Naive thymus-derived CD4-positive, alpha-beta T cell (primary cell): ENCODE measurements around the gene CIB2. TPM values are rescaled to one million over a fixed set of nuclear protein-coding genes. Genes with fewer than 3 reads are reported as not detected.

Experiments used
- ATAC-seq: fragments of 150-1000 bp; cut with Tn5 transposase; 2 replicates; pipeline ENCODE4 v1.10.0; 2021; ENCODE audit warnings: mild to moderate bottlenecking, moderate library complexity
- CTCF ChIA-PET: fragments of 350-600 bp; sonication (Branson Sonifier 250); formaldehyde crosslinking; loops from one replicate; lab custom pipeline; 2021; ENCODE audit warnings: antibody characterized with exemption; lab: Charles Lee
- POLR2A ChIA-PET: fragments of 350-600 bp; sonication (Branson Sonifier 250); formaldehyde crosslinking; loops from one replicate; lab custom pipeline; 2021; ENCODE audit warnings: antibody characterized with exemption, inconsistent platforms; lab: Charles Lee
- DNase-seq, 9 donors: peaks; one replicate each; pipeline versions ENCODE4 v3.0.0 to v3.0.0-alpha.2; 2020 to 2022; ENCODE audit warnings: mixed read lengths in 1 of 9
- H3K27ac ChIP-seq: one replicate; pipeline ENCODE4 v1.7.0; 2013; ENCODE audit warnings: mild to moderate bottlenecking, low read depth, low read length, moderate library complexity
- H3K27me3 ChIP-seq, 2 donors: one replicate each; pipeline ENCODE4 v1.7.0; 2013; ENCODE audit warnings: low read length in 2 of 2, mild to moderate bottlenecking in 2 of 2, moderate library complexity in 2 of 2; ENCODE audit not compliant: control insufficient read depth in 2 of 2, insufficient read depth in 2 of 2
- H3K36me3 ChIP-seq, 3 experiments: 1 replicate in 2 of 3; 2 replicates in 1 of 3; pipeline ENCODE4 v1.7.0; 2013; ENCODE audit warnings: low read length in 3 of 3, mild to moderate bottlenecking in 3 of 3, moderate library complexity in 1 of 3; ENCODE audit not compliant: insufficient read depth in 3 of 3, control insufficient read depth in 2 of 3
- H3K4me1 ChIP-seq, 2 donors: one replicate each; pipeline ENCODE4 v1.7.0; 2013; ENCODE audit warnings: low read length in 2 of 2, mild to moderate bottlenecking in 2 of 2, moderate library complexity in 1 of 2; ENCODE audit not compliant: control insufficient read depth in 2 of 2, insufficient read depth in 2 of 2
- H3K4me3 ChIP-seq: 2 replicates; pipeline ENCODE4 v1.7.0; 2013; ENCODE audit warnings: mild to moderate bottlenecking, low read length
- H3K9me3 ChIP-seq, 3 experiments: 1 replicate in 2 of 3; 2 replicates in 1 of 3; pipeline ENCODE4 v1.7.0; 2013; ENCODE audit warnings: low read length in 3 of 3; ENCODE audit not compliant: control insufficient read depth in 2 of 3
- H3K27ac Mint-ChIP-seq, 9 donors: one replicate each; pipeline ENCODE4 v1.8.0; 2020 to 2022; ENCODE audit warnings: mixed read lengths in 9 of 9, mild to moderate bottlenecking in 8 of 9, moderate library complexity in 5 of 9, inconsistent platforms in 2 of 9
- H3K27me3 Mint-ChIP-seq, 5 donors: one replicate each; pipeline ENCODE4 v1.8.0; 2021 to 2022; ENCODE audit warnings: mixed read lengths in 5 of 5, mild to moderate bottlenecking in 1 of 5
- H3K36me3 Mint-ChIP-seq, 5 donors: one replicate each; pipeline ENCODE4 v1.8.0; 2020 to 2022; ENCODE audit warnings: mixed read lengths in 5 of 5, mild to moderate bottlenecking in 3 of 5, inconsistent platforms in 1 of 5
- H3K4me1 Mint-ChIP-seq, 7 donors: one replicate each; pipeline ENCODE4 v1.8.0; 2020 to 2022; ENCODE audit warnings: mixed read lengths in 7 of 7, mild to moderate bottlenecking in 3 of 7, inconsistent platforms in 1 of 7
- H3K4me3 Mint-ChIP-seq, 10 donors: one replicate each; pipeline ENCODE4 v1.8.0; 2020 to 2022; ENCODE audit warnings: mild to moderate bottlenecking in 10 of 10, mixed read lengths in 10 of 10, moderate library complexity in 6 of 10, inconsistent platforms in 2 of 10
- H3K9me3 Mint-ChIP-seq, 11 donors: one replicate each; pipeline ENCODE4 v1.8.0; 2020 to 2022; ENCODE audit warnings: mixed read lengths in 11 of 11, mild to moderate bottlenecking in 4 of 11, inconsistent platforms in 1 of 11, moderate library complexity in 1 of 11
- intact Hi-C, 2 donors: fragments of 100-400 bp; cut with micrococcal nuclease; formaldehyde crosslinking; loops; one replicate each; pipeline ENCODE4 v1.15.1; 2023
- polyA plus RNA-seq, 2 donors: library from polyadenylated mRNA; unstranded; fragments of 300-500 nt; fragmentation: Illumina TruSeq; gene quantifications; one replicate each; pipeline ENCODE4 v1.2.3, GENCODE V29; 2021
- total RNA-seq, 6 experiments: library from RNA in 5 of 6; stranded (reverse) in 5 of 6; gene quantifications; 1 replicate in 5 of 6; 2 replicates in 1 of 6; pipeline ENCODE4 v1.2.3 and lab custom pipeline; 2021 to 2026

CIB2 gene
- total and polyA plus RNA-seq, 7 experiments from 2014 or later, result 1.0 to 2.1 (median 1.8) TPM

DNA sequence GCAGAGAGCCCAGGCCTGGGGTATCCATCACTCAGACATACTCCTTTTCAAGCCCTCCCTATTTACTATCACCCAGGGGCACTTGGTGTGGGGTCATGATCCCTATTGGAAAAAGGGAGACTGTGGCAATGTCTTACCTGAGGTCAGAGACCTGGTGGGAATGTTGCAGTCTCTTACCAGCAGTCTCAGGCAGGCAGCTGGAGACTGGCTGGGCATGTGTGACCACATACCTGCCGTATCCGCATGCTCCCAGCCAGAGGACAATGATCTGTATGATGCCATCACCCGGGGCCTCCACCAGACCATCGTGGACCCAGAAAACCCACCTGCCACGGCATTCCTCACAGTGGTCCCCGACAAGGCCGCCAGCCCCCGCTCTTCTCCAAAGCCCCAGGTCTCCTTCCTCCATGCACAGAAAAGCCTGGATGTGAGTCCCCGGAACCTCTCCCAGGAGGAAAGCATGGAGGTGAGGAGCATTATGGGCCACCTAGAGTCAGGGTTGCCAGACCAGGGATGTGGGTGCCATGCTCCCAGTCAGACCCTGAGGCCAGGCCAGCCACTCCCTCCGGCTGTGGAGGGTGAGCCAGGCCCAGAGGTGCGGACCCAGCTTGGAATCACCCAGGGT lies 33.0 kb downstream of the CIB2 start:
- Histone ChIP-seq H3K9me3 (no peaks in the 10 kb centered on the region), H3K4me3 (no peak overlapping the region), H3K27me3 (no peaks in the 10 kb centered on the region), H3K4me1 (peaks cover 11 to 12% of the 10 kb centered on the region in 2 donors), H3K27ac (no peak overlapping the region), H3K36me3 (no peaks in the 10 kb centered on the region)
- no peak overlapping the region for H3K27ac Mint-ChIP-seq
- ATAC-seq (no peak), DNase-seq (no peak)
- ChIA-PET POLR2A (interaction anchor here (0.5 kb wide), 1 partner anchor 64 kb away, joined by 3 read pairs; no protein-coding TSS in a partner anchor), CTCF (interaction anchor here (0.8 to 1.2 kb wide), 2 partner anchors 14 to 42 kb away, joined by 3 to 4 read pairs; no protein-coding TSS in a partner anchor)
- no peaks in the 10 kb centered on the region for H3K9me3 Mint-ChIP-seq
- no peak overlapping the region for H3K4me3 Mint-ChIP-seq
- intact Hi-C loops, result no loop called here
- H3K27me3 Mint-ChIP-seq, result peaks cover 0 to 3% (median 0%) of the 10 kb centered on the region in 5 donors
- H3K36me3 Mint-ChIP-seq, result no peaks in the 10 kb centered on the region
- peaks cover under 1 to 36% (median 4%) of the 10 kb centered on the region in 7 donors for H3K4me1 Mint-ChIP-seq

DNA sequence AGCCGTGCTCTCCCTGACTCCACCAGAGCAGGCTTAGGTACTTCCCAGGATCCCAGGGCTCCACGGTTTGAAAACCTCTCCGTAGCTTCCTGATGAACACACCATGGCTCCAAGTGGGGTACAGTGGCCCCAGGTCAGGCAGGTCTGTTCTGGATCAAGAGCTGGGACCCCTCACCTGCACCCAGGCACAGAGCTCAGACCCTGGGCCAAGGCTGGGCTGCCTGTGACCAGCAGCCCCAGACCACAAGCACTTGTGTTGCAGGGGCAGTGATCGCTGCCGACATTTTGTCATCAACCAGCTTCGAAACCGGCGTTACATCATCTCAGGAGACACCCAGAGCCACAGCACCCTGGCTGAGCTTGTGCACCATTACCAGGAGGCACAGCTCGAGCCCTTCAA lies 33.6 kb downstream of the CIB2 start:
- Mint-ChIP-seq H3K27ac (peak overlapping the region in 1 of 9 donors; percentile 32), H3K27me3 (peaks cover 0 to 3% (median 0%) of the 10 kb centered on the region in 5 donors), H3K9me3 (no peaks in the 10 kb centered on the region), H3K4me1 (peaks cover 0 to 35% (median 3%) of the 10 kb centered on the region in 7 donors), H3K4me3 (no peak overlapping the region), H3K36me3 (no peaks in the 10 kb centered on the region)
- no peak for DNase-seq
- ATAC-seq, result no peak
- Histone ChIP-seq H3K4me1 (peaks cover 5 to 6% of the 10 kb centered on the region in 2 donors), H3K9me3 (no peaks in the 10 kb centered on the region), H3K27me3 (no peaks in the 10 kb centered on the region), H3K36me3 (no peaks in the 10 kb centered on the region), H3K4me3 (no peak overlapping the region), H3K27ac (no peak overlapping the region)
- intact Hi-C loops, result no loop called here
- ChIA-PET CTCF (interaction anchor here (0.7 to 1.2 kb wide), 3 partner anchors 14 to 138 kb away, joined by 3 to 4 read pairs (median 3); no protein-coding TSS in a partner anchor), POLR2A (interaction anchor here (0.5 to 0.7 kb wide), 2 partner anchors 18 to 64 kb away, joined by 3 read pairs; no protein-coding TSS in a partner anchor)

DNA sequence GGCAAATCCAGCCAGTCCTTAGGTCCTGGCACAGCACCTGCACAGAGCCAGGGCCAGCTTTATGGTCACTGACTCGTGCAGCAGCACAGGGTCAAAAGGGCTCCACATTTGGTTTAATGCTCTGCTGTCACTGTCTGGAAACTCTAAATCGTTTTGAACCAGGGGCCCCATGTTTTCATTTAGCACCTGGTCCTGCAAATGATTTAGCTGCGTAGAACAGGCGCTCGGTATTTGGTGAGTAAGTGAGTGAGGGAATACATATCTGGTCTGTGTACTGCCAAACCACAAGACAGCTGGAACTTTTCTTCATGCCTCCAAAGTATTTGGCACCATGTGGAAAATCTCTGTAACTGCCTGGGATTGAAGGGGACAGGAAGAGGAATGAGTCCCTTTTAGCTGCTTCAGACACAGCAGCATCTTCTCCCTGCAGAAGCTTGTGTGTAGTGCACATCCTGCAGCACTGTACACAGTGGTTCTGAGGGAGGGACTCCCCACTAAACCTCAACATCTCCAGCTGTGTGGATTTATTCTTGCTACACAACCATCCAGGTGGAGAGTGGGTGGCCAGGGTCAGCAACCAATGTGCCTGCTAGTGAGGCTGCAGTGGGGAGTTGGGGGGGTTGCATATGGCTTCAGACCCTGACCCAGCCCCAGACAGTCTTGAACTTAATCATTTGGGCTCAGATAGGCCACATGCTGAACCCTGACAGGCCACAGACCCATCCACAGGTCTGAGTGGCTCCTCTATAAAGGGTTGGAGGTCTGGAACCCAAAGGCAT lies 37.8 kb downstream of the CIB2 start:
- POLR2A ChIA-PET, result interaction anchor here (0.6 to 0.9 kb wide), 3 partner anchors 21 to 1699 kb away, joined by 3 to 4 read pairs (median 3); no protein-coding TSS in a partner anchor
- ATAC-seq, result no peak
- H3K27ac Mint-ChIP-seq, result peak overlapping the region in 1 of 9 donors; percentile 19

DNA sequence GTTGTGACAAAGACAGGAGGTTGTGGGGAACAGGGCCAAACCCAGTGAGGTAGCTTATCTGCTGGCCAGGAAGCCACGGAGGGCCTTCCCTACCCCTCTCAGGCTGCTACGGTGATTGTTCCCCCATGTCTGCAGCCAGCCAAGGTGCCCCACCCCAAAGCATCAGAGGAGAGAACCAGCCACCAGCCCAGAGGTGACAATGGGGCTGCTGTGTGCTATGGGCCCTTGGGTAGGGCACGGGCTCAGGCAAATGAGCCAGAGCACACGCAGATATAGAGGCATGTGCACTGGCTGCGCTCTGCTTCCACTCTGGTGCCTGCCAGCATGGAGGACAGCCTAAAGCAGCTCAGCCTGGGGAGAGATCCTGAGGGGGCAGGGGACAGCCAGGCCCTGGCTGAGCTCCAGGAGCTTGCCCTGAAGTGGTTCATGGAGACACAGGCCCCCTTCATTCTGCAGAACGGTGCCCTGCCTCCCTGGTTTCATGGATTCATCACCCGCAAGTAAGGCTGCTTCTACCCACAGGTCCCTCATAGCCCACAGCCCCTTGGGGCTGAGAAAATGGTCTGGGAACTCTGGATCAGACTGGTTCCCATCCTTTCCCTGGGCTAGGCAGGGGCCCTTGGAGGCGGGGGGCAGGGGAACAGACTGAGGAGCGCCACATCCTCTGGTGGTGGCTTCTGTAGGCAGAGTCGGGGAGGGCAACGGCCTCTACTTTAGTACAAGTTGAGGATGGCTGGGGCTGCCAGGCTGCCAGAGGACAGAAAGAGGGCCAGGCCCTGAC lies 38.8 kb downstream of the CIB2 start, which contains the start of gene SH2D7:
Gene SH2D7, plus strand, starts transcription at position 301 of the 781 bp plus-strand sequence. Its CDS starts 24 bp downstream, at position 325.
- Mint-ChIP-seq H3K4me1 (peaks cover 0 to 39% (median 0%) of the 10 kb centered on the region in 7 donors), H3K36me3 (peaks cover 0 to 6% (median 0%) of the 10 kb centered on the region in 5 donors), H3K27me3 (peaks cover 0 to 3% (median 0%) of the 10 kb centered on the region in 5 donors), H3K4me3 (peak within 1 kb of the TSS in 1 of 10 donors; percentile 49), H3K27ac (peak within 1 kb of the TSS in 3 of 9 donors; percentile 7 to 37 (median 19)), H3K9me3 (peaks cover 0 to 3% (median 0%) of the 10 kb centered on the region in 11 donors)
- Histone ChIP-seq H3K27ac (no peak within 1 kb of the TSS), H3K27me3 (no peaks in the 10 kb centered on the region), H3K9me3 (no peaks in the 10 kb centered on the region), H3K36me3 (no peaks in the 10 kb centered on the region), H3K4me3 (no peak within 1 kb of the TSS), H3K4me1 (no peaks in the 10 kb centered on the region)
- no peak for DNase-seq
- ChIA-PET POLR2A (interaction anchor here (0.6 to 0.9 kb wide), 2 partner anchors 13 to 1700 kb away, joined by 4 read pairs; no protein-coding TSS in a partner anchor), CTCF (interaction anchor here (0.5 to 0.8 kb wide), 3 partner anchors 125 to 149 kb away, joined by 3 to 6 read pairs (median 4); no protein-coding TSS in a partner anchor)
- intact Hi-C loops, result no loop called here
- ATAC-seq, result no peak

More for the DNA sequence above, 37.8 kb downstream of the CIB2 start:
- intact Hi-C loops, result no loop called here
- H3K4me3 Mint-ChIP-seq, result peak overlapping the region in 1 of 10 donors; percentile 49
- no peaks in the 10 kb centered on the region for H3K27me3 ChIP-seq
- H3K4me3 ChIP-seq, result no peak overlapping the region
- CTCF ChIA-PET, result interaction anchor here (0.6 to 0.8 kb wide), 2 partner anchors 126 to 147 kb away, joined by 3 to 6 read pairs; no protein-coding TSS in a partner anchor
- no peaks in the 10 kb centered on the region for H3K9me3 ChIP-seq
- no peaks in the 10 kb centered on the region for H3K36me3 ChIP-seq
- H3K27me3 Mint-ChIP-seq, result peaks cover 0 to 3% (median 0%) of the 10 kb centered on the region in 5 donors
- peaks cover 0 to 3% (median 0%) of the 10 kb centered on the region in 11 donors for H3K9me3 Mint-ChIP-seq
- H3K27ac ChIP-seq, result no peak overlapping the region
- H3K36me3 Mint-ChIP-seq, result peaks cover 0 to 6% (median 0%) of the 10 kb centered on the region in 5 donors
- DNase-seq, result no peak
- no peaks in the 10 kb centered on the region for H3K4me1 ChIP-seq
- H3K4me1 Mint-ChIP-seq, result peaks cover 0 to 39% (median 0%) of the 10 kb centered on the region in 7 donors

DNA sequence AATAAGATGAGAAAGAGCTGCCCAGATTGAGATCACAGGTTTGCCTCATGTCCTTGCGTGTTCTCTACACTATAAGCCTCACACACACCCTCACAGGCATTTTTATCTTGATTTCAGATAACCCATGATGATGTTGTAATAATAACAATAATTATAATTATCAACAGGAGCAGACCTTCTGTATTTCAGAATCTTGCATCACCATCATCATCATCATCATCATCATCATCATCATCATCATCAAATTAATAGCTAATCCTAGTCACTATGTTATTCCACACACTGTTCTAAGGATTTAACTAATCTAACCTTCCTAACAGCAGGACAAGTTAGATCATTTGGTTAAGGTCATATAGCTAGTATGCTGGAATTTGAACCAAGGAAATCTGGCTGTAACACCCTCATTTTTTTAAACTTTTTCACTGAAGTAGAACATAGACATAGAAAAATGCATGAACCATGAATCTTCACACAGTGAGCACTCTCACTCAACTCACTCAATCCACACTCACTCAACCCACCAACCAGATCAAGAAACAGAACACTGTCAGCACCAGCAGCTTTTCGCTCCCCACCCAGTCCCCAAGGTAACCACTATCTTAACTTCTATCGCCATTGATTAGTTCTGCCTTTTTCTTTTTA lies 40.7 kb downstream of the CIB2 start:
- no peak overlapping the region for H3K4me3 Mint-ChIP-seq
- Histone ChIP-seq H3K9me3 (no peaks in the 10 kb centered on the region), H3K27ac (no peak overlapping the region), H3K27me3 (no peaks in the 10 kb centered on the region), H3K36me3 (no peaks in the 10 kb centered on the region), H3K4me1 (no peaks in the 10 kb centered on the region), H3K4me3 (no peak overlapping the region)
- H3K36me3 Mint-ChIP-seq, result peaks cover 0 to 6% (median 0%) of the 10 kb centered on the region in 5 donors
- H3K4me1 Mint-ChIP-seq, result peaks cover 0 to 40% (median 0%) of the 10 kb centered on the region in 7 donors
- ChIA-PET POLR2A (no interaction called here), CTCF (interaction anchor here (0.6 kb wide), 1 partner anchor 1879 kb away, joined by 3 read pairs; no protein-coding TSS in a partner anchor)
- ATAC-seq, result no peak
- H3K9me3 Mint-ChIP-seq, result peaks cover 0 to 3% (median 0%) of the 10 kb centered on the region in 11 donors
- intact Hi-C loops, result no loop called here
- no peak for DNase-seq
- no peak overlapping the region for H3K27ac Mint-ChIP-seq
- peaks cover 0 to 3% (median 0%) of the 10 kb centered on the region in 5 donors for H3K27me3 Mint-ChIP-seq
